Activated gamma-delta T cell treated with Interleukin-2 at 50 U/mL for 16 hours (primary cell): Measurements from ENCODE around the gene DAPK1.

ENCODE experiments used
- DNase-seq: peaks from one replicate; pipeline ENCODE4 v3.0.0-alpha.2; 2020

The DAPK1 gene

GRCh38 chr9:87597710-87598443 is 100.2 kb downstream of the DAPK1 start:
- DNase-seq = no peak

- DNase-seq = no peak
These were observed 102.4 kb downstream of the DAPK1 start for GRCh38 chr9:87599901-87600610.

GRCh38 chr9:87601176-87601575 is 103.5 kb downstream of the DAPK1 start:
- DNase-seq = no peak

- DNase-seq = no peak
These were observed 103.9 kb downstream of the DAPK1 start for GRCh38 chr9:87601595-87601994.

- no peak for DNase-seq
These were observed 105.4 kb downstream of the DAPK1 start for GRCh38 chr9:87602933-87603643.

GRCh38 chr9:87603854-87604490 is 106.3 kb downstream of the DAPK1 start:
- no peak for DNase-seq

- DNase-seq = no peak
These were observed 107.4 kb downstream of the DAPK1 start for GRCh38 chr9:87604886-87605588.

GRCh38 chr9:87605676-87606075 is 108.0 kb downstream of the DAPK1 start:
- DNase-seq = no peak

GRCh38 chr9:87606841-87607521 is 109.3 kb downstream of the DAPK1 start:
- no peak for DNase-seq

- DNase-seq = no peak
These were observed 110.2 kb downstream of the DAPK1 start for GRCh38 chr9:87607859-87608258.

GRCh38 chr9:87609002-87609401 is 111.3 kb downstream of the DAPK1 start:
- DNase-seq = no peak

GRCh38 chr9:87609486-87609885 is 111.8 kb downstream of the DAPK1 start:
- no peak for DNase-seq

GRCh38 chr9:87610200-87611155 is 112.8 kb downstream of the DAPK1 start:
- no peak for DNase-seq

GRCh38 chr9:87611776-87612175 is 114.1 kb downstream of the DAPK1 start:
- no peak for DNase-seq

GRCh38 chr9:87612536-87612935 is 114.9 kb downstream of the DAPK1 start:
- no peak for DNase-seq

GRCh38 chr9:87613265-87614111 is 115.8 kb downstream of the DAPK1 start:
- no peak for DNase-seq

GRCh38 chr9:87614397-87614796 is 116.7 kb downstream of the DAPK1 start:
- DNase-seq = no peak

- no peak for DNase-seq
These were observed 117.5 kb downstream of the DAPK1 start for GRCh38 chr9:87615136-87615535.

- DNase-seq = no peak
These were observed 118.0 kb downstream of the DAPK1 start for GRCh38 chr9:87615547-87616148.
